NCI-H2227 treated with DMSO at 0.1 percent for 48 hours (cell line): ENCODE measurements around the gene STOML3.
"Not testable (repeated sequence)": the region's sequence is repeated elsewhere in the genome, so short reads cannot be mapped to it uniquely, and the experiment has no call there.

Source experiments
- DNase-seq: peaks from one replicate; lab custom pipeline; 2025; lab: John Stamatoyannopoulos, UW

Gene STOML3, protein sequence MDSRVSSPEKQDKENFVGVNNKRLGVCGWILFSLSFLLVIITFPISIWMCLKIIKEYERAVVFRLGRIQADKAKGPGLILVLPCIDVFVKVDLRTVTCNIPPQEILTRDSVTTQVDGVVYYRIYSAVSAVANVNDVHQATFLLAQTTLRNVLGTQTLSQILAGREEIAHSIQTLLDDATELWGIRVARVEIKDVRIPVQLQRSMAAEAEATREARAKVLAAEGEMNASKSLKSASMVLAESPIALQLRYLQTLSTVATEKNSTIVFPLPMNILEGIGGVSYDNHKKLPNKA

GRCh38 chr13:38990693-38991092, at the start of gene STOML3:
TSS of gene STOML3 (minus strand) at chr13:38990831. CDS start at chr13:38990721, 110 bp downstream.
- no peak for DNase-seq

GRCh38 chr13:39040206-39040605, 49.6 kb upstream of the STOML3 start:
- no peak for DNase-seq

- no peak for DNase-seq
Observed at GRCh38 chr13:39039041-39039440, 48.4 kb upstream of the STOML3 start.

GRCh38 chr13:39038569-39039030, 48.0 kb upstream of the STOML3 start:
- peak; percentile 54 for DNase-seq

DNA sequence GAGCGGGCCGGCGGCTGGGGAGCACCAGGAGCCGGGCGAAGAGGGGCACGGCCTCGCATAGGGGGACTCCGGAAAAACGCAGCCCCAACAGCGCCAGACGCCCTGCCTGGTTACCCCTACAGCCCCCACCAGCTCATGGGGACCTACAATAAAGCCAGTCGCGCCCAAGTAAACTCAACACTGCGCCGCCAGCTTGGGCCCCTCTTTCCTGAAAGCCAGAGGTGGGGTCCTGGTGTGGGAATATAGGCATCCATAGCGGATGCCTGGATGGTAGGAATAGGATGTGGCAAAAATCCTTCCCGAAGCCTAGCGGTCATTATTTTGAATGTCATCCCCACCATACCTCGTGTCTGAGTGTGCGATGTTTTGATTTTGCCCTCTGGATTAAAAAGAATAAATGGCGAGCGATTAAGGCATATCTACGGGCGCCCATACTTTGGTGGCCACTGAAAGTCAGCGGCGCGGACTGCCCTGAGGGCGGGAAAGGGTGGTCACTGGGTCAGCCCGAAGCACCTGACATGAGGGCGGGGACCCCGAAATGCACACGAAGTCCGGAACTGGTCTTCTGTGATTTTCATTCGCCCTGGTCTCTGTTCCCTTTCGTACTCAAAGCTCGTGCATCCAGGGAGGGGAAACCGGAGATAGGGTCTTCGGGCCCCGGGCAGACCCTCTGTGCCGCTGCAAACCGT, 47.4 kb upstream of the STOML3 start, which contains the start of the genes NHLRC3 and PROSER1:
TSS of gene NHLRC3 (plus strand) at position 577 of the 689 bp plus-strand sequence. CDS start 184 bp downstream, outside the sequence.
TSS of gene PROSER1 (minus strand) at position 210 of the 689 bp plus-strand sequence. CDS start 847 bp downstream, outside the sequence.
- peak; percentile 92 for DNase-seq

GRCh38 chr13:39037410-39037879, 46.8 kb upstream of the STOML3 start:
- no peak for DNase-seq

DNA sequence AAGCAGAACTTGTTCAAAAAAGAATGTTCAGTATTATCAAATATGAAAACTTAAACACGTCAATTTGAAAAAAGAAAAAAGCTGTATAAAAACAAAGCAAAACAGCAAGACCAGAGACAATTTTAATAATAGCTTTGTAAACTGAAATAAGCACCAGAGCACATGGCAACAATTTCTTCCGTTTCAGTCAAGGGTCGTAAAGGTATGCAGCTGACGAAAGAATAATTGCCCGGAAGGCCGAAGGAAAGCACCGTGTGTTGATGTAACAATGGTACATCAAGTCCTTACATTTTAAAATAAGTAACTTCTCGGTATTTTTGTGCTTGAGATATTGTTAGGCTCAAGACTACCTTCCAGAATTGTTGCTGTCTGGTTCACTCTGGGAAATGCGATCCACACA, 45.6 kb upstream of the STOML3 start:
- DNase-seq, result no peak

DNA sequence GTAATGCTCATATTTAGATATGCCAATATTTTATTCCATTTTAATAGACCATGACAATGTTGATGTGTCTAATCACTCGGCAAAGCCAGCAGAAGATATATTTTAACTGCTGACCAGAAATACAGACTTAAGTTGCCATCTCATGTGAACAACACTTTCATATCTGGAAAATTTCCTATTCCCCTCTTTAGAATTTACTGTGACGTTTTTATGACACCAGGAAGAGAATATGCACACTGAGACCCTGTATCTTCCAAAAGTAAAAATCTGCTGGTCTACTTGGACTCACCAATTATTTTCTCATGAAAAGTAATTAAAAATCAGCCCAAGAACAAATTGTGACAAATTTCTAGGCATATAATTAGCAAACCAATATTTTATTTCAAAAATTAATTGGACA, 45.2 kb upstream of the STOML3 start:
- DNase-seq, result no peak

GRCh38 chr13:39035204-39035603, 44.6 kb upstream of the STOML3 start:
- DNase-seq, result no peak

GRCh38 chr13:39034085-39034484, 43.5 kb upstream of the STOML3 start:
- no peak for DNase-seq

DNA sequence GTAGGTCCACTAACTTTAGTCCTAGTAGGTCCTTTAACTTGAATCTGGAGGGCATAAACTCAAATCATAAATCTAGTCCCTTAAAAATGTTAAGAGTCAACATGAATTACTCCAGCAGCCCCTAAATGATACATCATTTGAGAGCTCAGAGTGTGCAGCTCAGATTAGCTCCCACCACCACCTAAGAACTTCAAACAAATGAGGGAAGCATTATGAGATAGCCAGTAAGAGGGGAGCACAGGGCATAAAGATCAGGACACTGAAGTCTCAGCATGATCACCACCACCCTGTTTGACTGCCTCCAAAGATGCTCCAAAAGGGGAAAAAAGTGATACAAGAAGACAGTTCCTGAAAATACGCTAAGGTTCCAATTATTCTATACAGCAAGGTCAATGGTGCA, 41.5 kb upstream of the STOML3 start:
- DNase-seq, result no peak

DNA sequence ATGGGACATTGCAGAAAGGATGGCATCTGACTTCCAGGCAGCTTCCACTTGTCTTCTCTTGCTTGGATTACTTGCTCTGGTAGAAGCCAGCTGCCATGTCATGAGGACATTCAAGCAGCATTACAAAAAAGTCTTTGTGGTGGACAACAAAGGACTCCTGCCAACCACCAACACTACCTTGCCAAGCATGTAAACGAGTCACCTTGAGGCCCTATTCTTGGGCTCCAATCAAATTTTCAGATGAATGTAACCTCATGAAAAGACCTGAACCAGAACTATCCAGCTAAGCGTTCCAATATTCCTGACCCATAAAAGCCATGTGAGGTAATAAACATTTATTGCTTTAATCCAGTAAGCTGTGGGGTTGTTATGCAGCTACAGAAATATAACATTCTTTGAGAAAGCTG, 34.8 kb upstream of the STOML3 start:
- no peak for DNase-seq

GRCh38 chr13:39023761-39024160, 33.1 kb upstream of the STOML3 start:
- no peak for DNase-seq

DNA sequence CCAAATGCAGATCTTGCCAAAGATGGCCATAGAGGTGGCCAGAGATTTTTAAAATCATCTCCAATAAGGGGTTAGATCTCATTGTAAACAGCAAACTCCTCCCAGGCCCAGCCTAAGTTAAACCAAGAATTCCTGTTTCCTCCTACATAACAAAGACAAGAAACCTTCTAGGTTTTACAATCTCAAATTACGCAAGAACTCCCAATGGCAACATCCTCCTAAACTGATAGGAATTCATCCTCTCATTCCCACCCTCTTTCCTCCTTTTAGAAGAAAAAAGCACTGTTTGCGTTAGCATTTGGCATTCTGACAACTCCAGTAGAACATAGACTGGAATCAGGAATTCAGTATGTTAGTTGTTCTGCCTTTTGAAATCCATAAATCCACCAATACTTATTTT, 32.7 kb upstream of the STOML3 start:
- no peak for DNase-seq

- no peak for DNase-seq
Observed at GRCh38 chr13:39020853-39021462, 30.3 kb upstream of the STOML3 start.

DNA sequence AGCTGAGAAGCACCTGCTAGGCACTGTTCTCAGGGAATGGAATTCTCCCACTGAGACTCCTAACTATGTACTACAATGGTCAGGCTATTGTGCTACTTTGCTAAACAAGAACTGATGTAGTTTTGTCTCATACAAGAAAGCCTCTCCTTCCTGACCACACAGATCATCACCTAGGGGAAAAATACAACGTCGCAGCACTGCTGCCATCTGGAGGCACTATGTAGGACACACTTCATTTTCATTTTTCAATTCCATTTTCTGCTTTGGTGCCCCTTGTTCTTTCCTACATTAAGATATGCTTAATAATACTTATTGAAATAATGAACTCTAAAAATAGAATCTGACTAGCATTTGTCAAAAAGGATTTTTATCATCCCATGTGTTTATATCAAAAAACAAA, 26.2 kb upstream of the STOML3 start:
- DNase-seq, result peak; percentile 3

GRCh38 chr13:39016087-39016486, 25.5 kb upstream of the STOML3 start:
- DNase-seq, result no peak

DNA sequence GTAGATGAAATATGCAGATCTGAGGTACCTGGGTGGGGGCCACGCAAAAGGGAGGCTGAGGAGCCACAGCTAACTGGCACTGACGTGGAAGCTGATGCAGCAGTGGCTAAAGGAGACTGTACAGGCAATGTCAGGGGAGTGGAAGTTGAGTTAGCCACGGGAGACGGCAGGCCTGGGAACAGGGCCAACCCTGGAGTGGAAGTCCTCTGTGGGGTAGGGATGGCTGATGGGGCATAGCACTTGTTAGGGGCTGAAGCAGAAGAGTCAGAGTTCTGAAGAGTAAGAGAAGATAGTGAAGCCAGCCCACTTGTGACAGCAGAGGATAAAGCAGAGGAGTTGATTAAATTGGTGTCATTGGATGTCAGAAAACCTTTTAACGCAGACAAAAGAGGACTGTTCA, 22.8 kb upstream of the STOML3 start:
- no peak for DNase-seq

GRCh38 chr13:39012608-39013007, 22.0 kb upstream of the STOML3 start:
- no peak for DNase-seq

DNA sequence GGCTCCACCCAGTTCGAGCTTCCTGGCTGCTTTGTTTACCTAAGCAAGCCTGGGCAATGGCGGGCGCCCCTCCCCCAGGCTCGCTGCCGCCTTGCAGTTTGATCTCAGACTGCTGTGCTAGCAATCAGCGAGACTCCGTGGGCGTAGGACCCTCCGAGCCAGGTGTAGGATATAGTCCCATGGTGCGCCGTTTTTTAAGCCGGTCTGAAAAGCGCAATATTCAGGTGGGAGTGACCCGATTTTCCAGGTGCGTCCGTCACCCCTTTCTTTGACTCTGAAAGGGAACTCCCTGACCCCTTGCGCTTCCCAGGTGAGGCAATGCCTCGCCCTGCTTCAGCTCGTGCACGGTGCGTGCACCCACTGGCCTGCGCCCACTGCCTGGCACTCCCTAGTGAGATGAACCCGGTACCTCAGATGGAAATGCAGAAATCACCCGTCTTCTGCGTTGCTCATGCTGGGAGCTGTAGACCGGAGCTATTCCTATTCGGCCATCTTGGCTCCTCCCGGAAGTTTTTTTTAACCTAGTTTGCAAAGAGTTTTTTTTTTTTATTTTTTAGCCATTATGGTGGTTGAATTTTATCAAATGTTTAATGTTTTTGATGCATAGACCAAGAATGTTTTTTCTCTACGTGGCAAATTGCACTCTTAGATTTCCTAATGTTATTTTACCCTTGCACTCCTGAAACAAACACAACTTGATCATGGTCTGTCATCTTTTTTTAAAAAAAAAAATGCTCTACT, 15.9 kb upstream of the STOML3 start:
- DNase-seq, result not testable (repeated sequence)

DNA sequence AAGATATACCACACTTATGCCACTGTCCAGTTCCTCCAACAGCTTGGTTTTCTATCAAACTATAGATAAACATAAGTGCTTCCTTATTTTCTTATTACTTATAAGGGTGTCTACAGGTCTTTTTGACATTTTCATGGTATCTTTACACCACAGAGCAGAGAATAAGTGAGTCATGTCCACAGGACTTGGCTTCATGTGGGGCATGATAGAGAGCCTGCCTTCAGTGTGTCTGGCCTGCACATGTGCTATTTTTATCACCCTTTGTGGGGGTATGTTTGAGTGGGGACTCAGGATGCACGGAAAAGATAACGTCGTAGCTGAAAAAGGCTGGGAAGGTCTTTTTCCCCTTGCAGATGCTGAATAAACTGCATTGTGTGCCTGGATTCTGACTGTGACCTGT, 8.1 kb upstream of the STOML3 start:
- no peak for DNase-seq

GRCh38 chr13:38993381-38993780, 2.8 kb upstream of the STOML3 start:
- no peak for DNase-seq
